ENCODE results near the gene PCSK2. TPM values are rescaled to one million over a fixed set of nuclear protein-coding genes. Genes with fewer than 3 reads are reported as not detected.

Gene PCSK2
- not detected in 2 replicates for total RNA-seq

GRCh38 chr20:17226410-17227218, at the start of gene PCSK2:
Gene PCSK2 (plus strand): TSS chr20:17227040. CDS start chr20:17227306, 266 bp downstream.

GRCh38 chr20:17530716-17531664, 304.1 kb downstream of the PCSK2 start, which contains the start of gene BFSP1:
Gene BFSP1 (minus strand): TSS chr20:17531379. CDS start chr20:17531329, 50 bp downstream.

Measured in tracheal epithelial cell (primary cell).